NCI-H2196 (cell line): ENCODE measurements around the gene PBX1.
A peak's percentile ranks its signal among the peaks of the same experiment; 100 is the strongest.
"Not testable (repeated sequence)": the region's sequence is repeated elsewhere in the genome, so short reads cannot be mapped to it uniquely, and the experiment has no call there.

Experiments used
- DNase-seq: peaks from one replicate; lab custom pipeline; 2025; ENCODE audit not compliant: unreplicated experiment; lab: John Stamatoyannopoulos, UW

Gene PBX1

DNA sequence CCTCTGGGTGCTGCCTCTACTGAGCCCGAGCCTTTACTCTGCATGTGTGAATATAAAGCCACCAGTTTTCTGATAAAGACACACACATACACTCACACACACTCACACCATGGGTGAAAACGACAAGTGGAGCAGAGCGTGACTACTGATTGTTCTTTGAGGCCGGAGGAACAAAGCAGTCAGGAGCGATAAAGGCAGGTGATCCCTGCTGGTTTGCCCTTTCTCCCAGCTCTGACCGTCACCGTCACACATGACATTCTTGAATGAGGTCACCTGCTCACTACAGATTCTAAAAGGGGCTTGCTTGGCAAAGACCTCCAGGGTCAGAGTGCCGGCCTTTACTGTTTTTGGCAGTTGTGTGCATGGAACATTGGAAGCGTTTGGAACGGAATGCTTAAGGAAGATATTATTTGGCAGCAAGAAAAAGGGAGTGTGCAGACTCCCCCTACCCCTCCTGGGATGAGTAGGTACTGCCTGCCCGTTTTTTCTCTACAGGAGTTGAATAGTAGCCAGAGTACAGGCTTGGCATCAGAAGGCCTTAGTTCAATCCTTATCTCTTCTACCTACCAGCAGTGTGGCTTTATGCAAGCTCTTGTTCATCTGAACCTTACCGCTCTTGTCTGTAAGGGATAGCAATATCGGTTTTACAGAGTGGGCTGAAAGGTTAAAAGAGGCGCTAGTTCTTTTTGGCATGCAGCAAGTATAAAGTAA is 79.7 kb downstream of the PBX1 start:
- no peak for DNase-seq

DNA sequence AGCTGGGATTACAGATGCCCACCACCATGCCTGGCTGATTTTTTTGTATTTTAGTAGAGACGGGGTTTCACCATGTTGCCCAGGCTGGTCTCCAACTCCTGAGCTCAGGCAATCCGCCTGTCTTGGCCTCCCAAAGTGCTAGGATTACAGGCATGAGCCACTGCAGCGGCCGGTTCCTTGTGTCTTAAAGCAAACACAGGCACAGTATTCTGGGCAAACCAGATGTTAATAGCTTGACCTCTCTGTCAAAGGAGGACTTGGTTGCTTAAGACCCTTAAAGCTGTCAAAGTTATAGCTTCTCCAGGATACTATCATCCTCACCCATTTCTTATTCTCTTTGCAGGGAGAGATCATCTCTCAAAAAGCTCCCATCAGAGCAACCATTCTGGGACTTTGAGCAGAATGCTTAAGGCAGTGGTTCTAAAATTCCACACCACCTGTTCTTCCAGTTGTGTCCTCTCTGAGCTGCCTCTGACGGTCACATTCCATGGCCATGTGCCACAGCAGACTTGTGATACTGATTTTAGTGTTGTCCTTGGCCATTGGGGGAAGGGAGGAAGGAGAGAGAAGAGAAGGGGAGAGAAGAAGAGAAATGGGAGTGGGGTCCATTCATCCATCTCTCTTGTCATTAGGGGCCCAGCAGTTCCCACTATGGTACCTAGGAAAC is 81.8 kb downstream of the PBX1 start:
- no peak for DNase-seq

DNA sequence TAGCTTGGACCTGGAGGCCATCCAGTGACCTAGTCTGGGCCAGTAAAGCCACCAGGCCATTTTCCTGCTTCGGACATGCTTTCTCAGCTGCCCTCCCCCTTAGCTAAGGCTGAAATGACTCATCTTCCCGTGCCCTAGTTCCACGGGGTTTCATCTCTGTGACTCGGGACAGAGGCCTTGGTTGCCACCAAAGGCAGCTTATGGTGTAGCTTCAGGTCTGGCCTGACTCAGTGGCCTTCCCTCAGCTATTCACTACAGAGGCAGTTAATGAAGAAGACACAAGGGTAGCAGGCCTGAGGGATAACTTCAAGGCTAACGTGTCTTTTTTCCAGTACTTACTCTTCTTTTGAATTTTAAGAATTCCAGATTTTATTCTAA is 82.4 kb downstream of the PBX1 start:
- DNase-seq = no peak

DNA sequence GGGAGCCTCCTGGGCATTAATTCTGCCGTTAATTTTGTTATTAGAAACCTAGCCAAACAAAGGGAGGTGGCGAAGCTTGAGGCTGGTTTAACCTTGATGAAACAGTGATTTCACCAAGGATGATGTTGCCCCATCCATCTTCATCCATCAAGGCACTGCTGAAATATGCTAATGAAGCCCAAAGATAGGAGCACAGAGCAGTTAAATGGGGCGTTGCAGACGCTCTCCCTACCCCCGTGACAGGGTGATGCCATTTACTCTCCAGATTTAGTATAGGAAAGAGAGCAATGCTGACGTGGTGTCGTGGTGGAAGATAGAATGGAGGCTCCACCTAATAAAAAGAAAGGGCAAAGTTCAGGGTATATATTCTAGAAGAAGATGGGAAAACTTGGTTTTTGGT is 84.0 kb downstream of the PBX1 start:
- no peak for DNase-seq

DNA sequence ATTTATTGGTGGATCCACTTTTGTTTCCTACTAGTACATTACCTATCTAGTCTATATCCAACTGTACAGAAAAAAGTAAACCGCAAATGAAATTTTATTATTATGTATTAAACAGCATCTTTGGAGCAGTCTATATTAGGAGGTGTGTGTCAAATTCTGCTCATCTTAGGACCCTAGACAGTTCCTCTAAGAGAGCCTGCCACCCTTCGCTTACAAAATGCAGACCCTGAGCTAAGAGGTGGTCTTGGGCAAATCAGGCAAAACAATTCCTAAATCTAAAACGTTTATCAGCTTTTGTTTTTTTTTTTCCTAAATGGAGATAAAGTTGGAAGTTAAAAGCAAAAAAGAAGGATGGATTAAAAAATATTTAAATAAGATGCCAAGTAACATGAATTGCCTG is 85.3 kb downstream of the PBX1 start:
- no peak for DNase-seq

DNA sequence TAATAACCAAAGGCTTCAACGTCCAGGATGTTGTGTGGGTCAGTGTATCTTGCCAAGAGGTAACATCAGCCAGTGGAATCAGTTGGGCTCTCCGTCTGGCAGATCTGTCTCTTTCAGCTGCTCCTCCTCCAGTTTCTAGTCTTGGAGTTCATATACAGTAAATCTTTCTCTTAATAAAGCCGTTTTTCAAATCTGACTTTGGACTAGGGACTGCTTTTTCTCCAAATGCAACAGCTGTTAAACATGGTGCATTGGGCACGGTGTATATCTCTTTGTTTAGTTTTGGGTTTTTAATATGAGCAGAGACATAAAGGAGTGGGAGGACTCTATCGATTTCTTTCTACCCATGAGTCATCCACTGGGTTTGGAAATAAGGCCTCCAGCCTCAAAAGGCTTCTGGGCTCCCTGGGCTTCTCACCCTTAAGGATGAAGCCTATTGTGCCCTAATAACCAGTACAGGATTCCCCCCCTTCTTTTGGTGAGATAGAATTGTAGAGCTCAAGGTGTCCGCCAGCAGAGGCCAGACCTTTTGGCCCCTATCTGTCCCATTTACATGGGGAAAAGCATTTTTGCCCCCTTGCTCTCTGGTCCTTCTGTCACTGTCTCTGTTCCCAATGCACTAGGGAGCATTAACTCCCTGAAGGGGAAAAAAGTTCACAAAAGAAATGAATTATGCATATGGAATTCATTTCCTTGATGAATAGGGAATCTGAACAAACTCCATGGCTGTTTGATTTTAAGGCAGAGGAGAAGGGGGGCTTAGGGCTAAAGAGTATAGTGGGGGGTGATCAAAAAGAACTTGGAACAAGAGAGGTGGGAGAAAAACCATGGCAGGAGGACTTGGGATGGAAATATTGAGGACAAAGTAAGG is 86.0 kb downstream of the PBX1 start:
- DNase-seq = no peak

DNA sequence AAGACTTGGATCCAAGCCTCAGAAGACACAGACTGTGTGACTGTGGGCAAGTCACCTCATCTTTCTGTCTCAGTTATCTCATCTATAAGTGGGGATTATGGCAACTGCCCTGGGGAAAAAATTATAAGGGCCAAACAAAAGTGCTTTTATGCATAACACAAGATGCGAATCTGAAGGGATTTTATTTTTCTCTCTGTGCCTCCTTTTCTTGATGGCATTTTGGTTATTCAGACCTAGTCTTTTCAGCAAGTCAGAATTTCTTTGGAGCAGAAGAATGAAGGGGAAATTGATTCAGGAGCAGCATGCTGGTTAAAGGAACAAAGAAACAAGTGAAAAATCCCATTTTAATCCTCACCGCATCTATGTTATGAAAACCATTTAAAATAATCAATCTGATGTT is 86.9 kb downstream of the PBX1 start:
- no peak for DNase-seq

DNA sequence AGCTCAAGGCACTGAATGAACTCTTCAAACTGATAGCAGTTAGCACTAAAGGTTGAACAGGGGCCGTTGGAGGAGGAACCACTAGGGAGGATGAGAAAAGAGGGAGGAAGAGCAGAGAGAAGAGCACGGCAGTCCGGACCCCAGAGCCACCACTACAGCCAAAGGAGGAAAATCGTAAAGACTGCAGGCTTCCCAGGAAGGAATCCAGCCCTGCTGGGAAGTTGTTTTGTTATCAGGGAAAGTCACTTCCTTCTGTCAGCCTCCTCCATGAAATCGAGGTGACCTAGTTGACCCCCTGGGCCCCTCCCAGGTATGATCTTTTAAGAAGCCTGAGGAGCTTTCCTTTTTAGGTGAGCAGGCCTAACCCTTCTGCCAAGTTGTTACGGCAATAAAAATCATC is 88.2 kb downstream of the PBX1 start:
- no peak for DNase-seq

DNA sequence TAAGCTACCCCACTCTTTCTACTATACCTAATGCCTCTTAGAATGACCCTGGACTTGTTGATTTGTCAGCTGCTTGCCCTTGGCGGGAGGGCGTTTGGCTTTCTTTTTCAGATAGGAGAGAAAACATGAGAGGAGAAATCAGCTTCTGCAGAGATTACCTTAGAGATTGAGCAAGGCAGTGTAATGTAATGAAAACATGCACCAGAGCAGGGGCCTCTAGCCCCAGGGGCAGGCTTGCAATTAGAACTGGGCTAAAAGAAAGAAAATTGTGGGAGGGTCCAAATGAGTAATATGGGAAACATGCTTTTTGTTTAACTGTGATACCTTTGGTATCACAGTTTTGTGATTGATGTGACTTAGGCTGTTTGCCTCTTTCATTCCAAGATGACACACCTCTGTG is 89.7 kb downstream of the PBX1 start:
- no peak for DNase-seq

DNA sequence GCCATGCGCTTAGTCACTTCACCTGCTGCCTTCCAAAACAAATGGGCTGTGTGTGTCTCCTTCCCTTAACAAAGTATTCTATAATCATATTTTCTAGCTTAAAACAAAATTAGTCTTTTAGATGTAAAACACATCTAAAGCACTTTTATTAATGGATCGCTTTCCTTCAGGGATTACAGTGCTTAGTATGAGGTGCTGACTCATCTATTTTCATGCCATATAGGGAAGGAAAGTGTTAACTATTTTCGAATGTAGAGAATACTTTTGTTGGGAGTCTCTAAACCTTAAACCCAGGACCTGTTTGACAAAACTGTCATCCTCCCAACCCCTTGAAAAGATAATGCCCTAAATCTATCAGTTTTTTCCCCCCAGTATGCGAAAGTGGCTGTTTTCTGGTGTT is 90.2 kb downstream of the PBX1 start:
- no peak for DNase-seq

DNA sequence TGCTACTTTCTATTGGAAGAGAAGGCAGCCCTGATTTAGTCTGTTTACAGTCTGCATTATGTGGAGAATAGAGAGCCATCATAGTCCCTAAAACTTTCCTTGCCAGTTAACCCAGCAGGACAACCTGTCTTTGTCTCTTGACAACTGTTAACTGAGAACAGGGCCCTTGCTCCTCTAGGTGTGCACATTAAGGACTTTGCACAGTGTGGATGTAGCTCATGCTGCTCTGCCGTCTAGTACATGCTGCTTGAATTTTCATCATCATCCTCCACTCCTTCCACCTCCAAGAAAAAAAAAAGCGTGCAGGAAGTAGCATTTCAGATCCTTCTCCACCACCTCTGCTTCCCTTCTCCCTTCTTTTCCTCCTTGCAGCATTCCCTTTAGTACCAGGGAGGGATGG is 91.5 kb downstream of the PBX1 start:
- DNase-seq = no peak

DNA sequence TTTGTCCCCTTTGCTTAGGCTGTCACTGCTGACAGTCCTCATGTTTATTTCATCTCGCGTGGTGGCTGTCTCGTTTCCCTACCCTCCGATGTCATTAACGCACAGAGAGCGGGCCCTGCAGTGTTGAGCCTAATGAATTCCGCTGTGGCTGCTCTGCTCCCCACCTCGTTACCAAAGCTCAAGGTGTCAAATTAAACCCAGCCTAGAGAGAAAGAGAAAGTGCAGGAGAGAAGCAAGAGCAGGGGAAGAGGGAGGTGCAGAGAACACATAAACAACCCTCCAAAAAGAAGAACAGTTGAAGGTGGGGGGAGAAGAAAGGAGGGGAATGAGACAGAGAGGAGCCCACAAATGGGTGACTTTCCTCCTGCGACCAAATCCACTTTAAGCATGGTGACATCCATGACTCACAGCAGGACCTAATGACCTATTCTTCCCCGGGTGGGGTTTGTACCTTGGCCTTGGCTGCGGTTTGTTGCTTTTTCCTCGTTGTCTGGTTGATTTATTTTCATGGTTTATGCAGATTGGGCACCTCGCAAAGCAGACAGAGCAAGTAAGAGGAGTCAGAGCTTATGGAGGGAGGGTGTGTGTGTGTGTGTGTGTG is 92.5 kb downstream of the PBX1 start:
- no peak for DNase-seq

DNA sequence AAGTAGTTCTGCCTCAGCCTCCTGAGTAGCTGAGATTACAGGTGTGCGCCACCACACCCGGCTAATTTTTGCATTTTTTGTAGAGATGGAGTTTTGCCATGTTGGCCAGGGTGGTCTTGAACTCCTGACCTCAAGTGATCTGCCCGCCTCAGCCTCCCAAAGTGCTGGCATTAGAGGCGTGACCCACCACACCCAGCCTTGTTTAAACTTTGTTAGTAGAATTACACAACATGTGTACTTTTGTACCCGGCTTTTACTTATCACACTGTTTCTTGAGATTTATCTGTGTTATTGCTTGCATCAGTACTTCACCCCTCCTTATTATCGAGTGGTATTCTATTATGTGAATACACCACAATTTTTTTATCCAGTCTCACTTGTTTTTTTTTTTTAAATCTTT is 94.0 kb downstream of the PBX1 start:
- DNase-seq = not testable (repeated sequence)

DNA sequence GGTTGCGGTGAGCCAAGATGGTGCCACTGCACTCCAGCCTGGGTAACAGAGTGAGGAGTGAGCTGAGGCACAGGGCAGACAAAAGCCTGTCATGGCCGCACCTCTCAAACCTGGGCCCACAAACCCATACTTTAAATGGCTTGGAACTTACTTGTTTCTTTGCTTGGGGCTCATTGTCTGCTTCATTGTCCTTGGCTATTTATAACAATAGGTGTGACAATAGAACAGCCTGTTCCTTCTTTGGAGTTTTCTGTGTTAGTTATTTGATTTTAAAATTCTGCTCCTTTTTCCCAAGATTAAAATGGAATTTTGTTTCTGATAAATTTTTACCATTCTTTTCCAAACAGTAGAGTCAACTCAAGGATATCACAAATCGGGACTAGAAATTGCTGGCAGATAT is 94.7 kb downstream of the PBX1 start:
- no peak for DNase-seq

DNA sequence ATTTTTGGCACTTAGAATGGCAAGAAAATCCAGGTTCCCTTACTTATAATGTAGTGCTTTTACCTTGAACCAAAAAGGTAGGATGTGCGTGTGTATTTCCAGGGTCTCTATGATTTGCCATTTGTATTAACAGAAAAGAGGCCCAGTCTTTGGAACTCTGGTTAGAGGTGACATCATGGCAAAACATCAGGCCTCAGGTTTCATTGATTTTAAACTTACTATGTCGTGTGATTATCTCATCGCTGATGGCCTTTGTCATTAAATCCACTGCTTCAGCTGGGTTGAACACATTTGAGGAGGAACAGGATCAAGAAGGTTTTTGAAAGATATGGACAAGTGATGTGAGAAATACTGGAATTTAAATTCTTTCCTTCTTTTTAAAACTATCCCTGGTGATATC is 95.2 kb downstream of the PBX1 start:
- DNase-seq = no peak

DNA sequence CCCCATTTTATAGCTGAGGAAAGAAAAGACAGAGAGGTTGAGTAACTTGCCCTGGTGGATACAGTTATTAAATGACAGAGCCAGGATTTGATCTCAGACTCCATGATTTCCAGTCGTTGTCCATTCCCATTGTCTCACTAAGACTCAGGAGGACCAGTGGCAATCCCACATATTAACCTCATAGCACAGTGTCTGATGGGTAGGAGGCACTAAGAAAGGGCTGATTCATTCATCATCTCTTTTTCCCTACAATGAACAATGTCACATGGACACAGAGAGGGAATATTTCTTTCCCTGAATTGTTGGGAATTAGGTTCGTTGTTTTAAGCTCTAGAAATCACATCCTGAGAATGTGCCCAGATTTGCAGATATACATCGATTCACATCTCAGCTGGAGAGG is 99.9 kb downstream of the PBX1 start:
- no peak for DNase-seq

DNA sequence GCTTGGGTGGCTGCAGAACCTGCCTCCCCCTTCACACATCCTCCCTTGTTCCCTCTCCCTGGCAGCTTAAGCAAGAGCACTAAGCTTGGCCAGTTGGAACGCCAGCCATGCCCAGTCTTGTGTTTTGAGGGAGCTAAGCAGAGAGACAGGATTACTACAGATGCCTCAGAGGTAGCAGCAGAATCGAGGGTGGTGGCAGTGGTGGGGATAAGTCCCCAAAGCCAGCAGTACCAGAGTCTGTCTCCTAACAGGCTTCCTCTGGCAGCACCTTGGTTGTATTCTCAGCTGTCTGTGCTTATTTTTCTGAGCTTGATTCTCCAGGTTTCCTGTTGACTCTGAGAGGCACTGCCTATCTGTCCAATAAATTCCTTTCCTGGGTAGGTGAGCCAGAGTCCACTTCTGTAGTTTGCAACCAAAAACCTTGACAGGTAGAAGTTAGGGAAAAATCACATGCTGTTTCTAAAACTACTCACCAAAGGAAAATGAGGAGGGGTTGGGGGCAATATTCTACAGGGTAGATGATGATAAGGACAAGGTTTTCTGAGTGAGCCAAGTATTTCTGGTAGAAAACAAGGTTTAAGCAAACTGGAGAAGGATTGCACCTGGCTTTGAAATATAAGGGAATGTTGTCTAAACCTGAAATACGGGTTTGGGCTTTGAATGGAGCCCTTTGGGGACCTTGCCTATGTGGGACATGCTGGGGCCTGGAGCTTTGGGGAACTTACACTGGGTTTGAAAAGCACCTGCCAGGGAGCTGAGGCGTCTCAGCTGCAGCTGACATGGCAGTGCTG is 100.8 kb downstream of the PBX1 start:
- DNase-seq = peak; percentile 83

DNA sequence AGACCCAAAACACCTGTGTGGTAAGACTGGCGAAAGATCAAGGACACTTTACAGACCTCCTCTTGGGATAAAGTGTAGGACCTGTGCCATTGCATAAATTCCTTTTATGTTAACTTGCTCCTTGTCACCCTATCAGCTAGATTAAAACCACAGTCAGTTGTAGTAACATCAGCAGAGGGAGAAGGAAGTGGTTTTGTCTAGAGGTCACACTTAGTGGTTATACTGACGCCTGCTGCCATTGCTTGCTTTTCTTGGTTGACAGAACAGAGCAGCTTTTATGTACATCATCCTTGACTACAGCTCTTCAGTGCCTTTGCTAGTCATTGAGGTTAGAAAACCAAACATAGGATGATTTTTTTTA is 101.4 kb downstream of the PBX1 start:
- DNase-seq = peak; percentile 83

DNA sequence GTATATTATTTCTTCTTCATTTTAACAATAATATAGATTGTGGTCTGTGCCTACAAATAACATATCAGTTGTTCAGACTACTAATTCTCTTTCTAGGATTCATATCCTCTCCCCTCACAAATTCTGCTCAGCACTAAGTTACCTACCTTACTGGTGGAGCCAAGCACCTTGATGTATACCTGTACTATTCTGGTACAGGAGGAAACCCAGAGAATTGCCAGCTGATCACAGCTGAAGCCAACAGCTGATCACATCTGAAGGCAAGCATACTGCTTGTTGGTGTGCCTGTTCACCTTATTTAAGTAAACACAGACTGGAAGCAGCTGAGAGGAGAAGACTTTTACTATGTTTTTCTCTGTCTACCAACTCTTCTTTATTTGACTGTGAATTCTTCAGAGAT is 101.8 kb downstream of the PBX1 start:
- DNase-seq = peak; percentile 33

DNA sequence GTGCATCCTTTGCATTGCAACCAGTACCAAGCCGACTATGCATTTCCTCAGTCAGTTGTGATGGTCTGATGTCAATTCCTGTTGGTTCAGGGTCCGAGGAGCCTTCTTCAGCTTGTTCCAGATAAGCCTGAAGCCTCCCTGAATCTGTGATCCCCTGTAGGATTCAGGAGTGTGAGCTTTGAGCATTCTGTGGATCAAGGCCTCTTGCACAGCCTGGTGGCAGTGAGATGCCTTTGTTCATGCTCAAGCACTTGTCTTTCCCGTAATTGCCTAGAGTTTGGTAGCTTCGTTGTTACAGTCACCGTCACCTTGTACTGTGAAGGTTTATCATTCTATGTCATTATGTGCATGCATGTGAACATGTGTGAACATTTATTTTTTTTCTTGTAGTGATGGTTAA is 103.5 kb downstream of the PBX1 start:
- DNase-seq = no peak

DNA sequence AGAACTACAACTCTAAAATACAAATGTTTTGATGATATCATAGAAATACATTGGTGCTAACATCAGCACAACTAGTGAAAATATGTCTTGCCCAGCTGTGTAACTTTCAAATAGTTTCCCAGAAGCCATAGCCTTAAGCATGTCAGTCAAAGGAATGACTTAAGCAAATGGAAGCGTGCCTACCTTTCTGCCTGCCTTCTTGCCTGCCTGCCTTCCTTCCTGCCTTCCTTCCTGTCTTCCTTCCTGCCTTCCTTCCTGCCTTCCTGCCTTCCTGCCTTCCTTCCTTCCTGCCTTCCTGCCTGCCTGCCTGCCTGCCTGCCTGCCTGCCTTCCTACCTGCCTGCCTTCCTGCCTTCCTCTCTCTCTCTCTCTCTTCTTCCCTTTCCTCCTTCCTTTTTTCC is 104.0 kb downstream of the PBX1 start:
- DNase-seq = no peak
